Fibroblast of skin of right quadriceps (primary cell): ENCODE results near the gene CRYAB.

Experiments used
- DNase-seq: peaks from one replicate; pipeline ENCODE4 v3.0.0-alpha.2; 2013

CRYAB gene, protein sequence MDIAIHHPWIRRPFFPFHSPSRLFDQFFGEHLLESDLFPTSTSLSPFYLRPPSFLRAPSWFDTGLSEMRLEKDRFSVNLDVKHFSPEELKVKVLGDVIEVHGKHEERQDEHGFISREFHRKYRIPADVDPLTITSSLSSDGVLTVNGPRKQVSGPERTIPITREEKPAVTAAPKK

GRCh38 chr11:111911563-111912401, at the start of gene CRYAB:
CRYAB (minus strand) TSS chr11:111911770; CDS start chr11:111911724, 46 bp downstream.
- DNase-seq, result peak; percentile 93

- no peak for DNase-seq
Measured at GRCh38 chr11:111960916-111961315, 49.3 kb upstream of the CRYAB start.

DNA sequence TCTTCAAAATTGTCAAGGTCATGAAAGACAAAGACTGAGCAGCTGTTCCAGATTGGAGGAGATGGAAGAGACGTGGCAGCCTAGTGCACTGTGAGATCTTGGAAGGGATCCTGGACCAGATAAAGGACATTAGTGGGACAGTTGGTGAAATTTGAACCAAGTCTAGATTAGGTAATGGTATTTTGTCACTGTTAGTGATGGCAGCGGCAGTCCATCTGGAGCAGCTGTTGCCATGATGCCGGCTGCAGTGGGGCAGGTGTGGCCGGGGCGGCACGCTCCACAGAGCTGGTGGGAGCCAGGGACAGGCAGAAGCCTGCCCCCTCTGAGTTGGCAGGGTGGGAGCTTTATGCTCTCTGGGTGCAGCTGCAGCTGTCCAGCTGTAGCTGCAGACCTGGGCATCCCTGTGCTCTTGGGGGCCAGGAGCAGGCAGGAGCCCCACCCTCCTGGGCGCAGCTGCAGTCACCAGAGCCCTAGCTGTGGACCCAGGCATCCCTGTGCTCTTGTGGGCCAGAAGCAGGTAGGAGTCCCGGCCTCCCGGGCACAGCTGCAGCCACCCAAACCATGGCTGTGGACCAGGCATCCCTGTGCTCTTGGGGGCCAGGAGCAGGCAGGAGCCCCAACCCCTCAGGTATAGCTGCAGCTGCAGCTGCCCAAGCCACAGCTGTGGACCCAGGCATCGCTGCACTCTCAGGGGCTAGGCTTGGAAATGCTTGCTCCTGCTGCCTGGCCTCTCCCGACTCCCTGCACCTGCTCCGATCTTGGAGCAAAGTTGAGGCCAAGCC, 46.3 kb upstream of the CRYAB start:
- DNase-seq, result no peak

DNA sequence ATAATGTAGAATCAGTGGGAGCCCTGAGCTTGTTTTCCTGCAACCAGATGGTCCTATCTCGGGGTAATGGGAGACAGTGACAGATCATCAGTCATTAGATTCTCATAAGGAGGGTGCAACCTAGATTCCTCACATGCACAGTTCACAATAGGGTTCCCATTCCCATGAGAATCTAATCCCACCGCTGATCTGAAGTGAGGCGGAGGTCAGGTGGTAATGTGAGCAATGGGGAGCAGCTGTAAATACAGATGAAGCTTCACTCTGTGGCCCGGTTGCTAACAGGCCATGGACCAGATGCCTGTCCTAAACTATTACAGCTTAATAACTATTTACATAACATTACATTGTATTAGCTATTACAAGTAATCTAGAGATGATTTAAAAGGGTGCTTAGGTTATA, 42.6 kb upstream of the CRYAB start:
- no peak for DNase-seq

DNA sequence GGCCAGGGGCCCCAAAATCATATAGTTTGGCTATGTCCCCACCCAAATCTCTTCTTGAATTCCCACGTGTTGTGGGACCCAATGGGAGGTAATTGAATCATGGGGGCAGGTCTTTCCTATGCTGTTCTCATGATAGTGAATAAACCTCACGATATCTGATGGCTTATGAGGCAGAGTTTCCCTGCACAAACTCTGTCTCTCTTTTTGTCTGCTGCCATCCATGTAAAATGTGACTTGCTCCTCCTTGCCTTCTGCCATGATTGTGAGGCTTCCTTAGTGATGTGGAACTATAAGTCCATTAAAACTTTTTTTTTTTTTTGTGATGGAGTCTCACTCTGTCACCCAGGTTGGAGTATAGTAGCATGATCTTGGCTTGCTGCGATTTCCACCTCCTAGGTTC, 40.0 kb upstream of the CRYAB start:
- DNase-seq, result no peak

DNA sequence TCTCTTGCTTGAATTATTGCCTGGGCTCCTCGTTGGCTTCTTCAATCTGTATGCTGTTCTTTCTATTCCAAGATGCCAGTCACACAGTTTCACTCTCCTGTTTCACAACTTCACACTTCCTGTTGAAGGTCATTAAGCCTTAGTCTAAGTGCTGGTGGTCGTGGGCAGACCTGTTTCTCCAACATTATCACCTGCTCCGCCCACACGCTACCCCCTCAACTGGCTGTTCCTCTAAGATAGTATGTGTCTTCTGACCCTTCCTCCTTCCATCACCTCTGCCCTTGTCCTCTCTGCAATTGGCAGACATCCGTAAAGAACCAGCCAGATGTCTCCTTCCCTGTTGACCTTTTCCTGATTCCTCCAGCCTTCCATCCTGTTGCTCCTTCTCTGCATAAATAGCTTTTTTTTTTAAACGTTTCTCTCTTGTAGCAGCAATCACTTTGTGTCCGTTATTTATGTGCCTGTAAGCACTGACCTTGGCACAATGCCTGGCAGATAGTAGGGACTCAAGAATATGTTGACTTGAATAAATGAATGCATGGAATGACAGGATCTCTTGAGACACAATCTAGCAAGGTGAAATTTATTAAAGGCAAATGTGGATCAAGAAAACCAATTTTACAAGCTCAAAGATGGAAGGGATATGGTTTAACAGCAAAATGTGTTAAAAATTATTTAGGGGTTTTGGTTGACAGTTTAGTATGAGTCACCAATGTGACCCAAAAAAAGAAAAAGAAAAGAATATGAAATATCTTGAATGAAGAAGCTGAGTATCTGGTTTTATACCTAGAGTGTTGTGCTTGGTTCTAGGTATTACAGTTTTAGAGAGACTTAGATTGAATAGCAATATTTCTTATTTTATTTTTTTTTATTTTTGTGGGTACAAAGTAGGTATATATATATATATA, 38.2 kb upstream of the CRYAB start:
- DNase-seq, result no peak

- no peak for DNase-seq
Measured at GRCh38 chr11:111947143-111947542, 35.6 kb upstream of the CRYAB start.

GRCh38 chr11:111946499-111946898, 34.9 kb upstream of the CRYAB start:
- DNase-seq, result no peak

GRCh38 chr11:111945198-111945597, 33.6 kb upstream of the CRYAB start:
- DNase-seq, result no peak

DNA sequence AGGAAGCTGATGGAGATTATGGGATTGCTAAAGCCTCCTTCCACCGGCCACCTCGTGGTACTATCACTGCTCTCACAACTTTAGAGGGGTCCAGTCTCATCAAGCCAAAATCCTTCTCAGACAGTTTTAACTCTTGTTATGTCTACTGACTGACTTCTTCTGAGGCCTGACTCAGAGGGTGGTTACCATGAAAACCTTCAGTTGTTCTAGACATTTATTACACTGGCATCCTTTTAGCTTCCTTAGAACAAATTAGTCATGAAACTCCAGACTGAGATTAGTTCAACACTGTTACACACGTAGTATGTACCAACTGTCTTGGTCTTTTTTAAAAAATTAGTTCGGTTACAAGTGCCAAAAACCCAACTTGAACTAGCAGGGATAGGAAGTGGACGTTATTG, 33.1 kb upstream of the CRYAB start:
- peak; percentile 80 for DNase-seq

- peak; percentile 81 for DNase-seq
Measured at GRCh38 chr11:111944139-111944538, 32.6 kb upstream of the CRYAB start.

DNA sequence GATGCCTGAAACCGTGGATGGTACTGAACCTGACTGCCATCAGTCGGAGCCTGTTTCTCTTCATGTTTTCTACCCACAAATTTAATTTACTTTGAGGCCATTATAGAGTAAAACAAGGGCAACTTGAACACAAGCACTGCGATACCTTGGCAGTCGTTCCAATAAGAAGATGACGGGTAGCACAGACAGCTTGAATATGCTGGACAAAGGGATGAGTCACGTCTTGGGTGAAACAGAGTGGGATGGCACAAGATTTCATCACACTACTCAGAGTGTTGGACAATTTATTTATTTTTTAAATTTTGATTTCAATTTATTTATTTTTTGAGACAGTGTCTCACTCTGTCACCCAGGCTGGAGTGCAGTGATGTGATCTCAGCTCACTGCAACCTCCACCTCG, 31.3 kb upstream of the CRYAB start:
- DNase-seq, result no peak

DNA sequence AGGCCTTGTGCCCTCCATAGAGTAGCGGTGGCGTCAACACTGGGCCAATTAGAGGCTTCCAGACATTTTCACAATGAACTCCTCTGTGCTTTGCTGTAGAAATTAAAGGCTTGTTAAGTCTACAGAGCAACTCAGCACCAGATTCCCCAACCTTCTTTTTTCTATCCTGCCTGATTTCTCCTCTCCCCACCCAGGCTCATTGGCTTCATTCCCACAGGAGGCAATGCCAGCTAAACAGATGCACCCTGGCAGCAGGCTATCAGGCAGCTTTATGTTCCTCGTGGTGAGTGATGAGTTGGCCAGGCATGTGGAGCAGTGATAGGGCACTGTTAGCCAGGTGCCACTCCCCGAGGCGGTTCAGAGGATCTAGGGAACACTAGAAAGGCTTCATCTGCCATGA, 30.4 kb upstream of the CRYAB start:
- no peak for DNase-seq

GRCh38 chr11:111939836-111940604, 28.4 kb upstream of the CRYAB start:
- DNase-seq, result peak; percentile 92

GRCh38 chr11:111938687-111939160, 27.2 kb upstream of the CRYAB start:
- DNase-seq, result peak; percentile 50

GRCh38 chr11:111937844-111938243, 26.3 kb upstream of the CRYAB start:
- DNase-seq, result no peak

GRCh38 chr11:111937461-111937769, 25.8 kb upstream of the CRYAB start:
- no peak for DNase-seq

DNA sequence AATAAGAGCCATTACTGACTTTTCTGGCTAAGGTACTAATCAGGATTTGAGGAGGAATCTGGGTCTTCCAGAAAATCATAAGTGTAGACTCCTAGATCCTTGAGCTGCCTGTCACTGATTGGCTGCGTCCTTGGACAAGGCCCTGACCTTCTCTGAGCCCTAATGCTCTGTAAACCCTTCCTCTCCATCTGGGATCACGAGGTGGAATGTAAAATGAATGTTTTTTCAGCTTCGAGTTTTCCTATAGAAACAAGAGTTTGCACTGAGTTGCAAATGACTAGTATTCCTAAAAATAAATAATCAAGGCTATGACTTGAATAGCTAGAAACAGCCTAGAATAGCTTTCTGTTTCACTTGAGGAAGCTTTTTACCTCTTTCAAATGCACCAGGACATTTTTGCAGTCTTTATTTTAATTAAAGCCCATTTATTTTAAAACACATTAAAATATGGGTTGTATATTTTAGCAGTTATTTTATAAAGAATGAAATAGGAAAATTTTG, 24.5 kb upstream of the CRYAB start:
- no peak for DNase-seq

DNA sequence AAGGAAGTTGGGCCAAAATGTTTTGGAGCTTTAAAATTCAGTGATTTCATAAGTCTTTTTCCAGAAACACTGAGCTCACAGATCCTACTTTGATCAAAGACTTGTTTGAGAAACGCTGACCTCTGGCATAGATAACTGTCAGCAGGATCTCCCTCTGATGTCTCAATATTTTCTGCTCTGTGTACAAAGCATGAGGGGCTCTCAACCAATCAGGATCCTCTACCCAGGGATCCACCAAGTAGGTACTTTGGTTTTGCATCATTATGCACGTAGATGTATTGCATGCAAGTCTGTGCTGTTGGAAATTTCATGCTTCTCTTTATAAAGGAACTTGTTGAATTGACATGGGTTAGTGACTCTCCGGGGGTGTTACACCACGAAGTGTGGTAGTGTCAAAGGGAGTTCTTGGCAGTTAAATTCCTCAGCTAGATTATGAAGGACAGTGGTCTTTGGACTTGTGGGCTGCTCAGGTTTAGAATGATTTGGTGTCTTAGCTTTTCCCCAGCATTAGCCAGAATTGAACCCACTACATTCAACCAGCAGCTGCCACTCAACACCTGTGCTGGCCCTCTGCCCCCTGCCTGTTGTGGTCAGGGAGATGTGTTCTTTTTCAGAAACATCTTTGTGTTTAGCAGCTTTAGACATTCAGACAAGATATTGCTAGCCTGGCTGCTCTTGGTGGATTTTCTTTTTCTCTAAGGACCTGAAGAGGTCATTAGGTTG, 23.9 kb upstream of the CRYAB start:
- peak; percentile 13 for DNase-seq

GRCh38 chr11:111934306-111934705, 22.7 kb upstream of the CRYAB start:
- DNase-seq, result no peak

GRCh38 chr11:111933872-111934271, 22.3 kb upstream of the CRYAB start:
- peak; percentile 46 for DNase-seq
